Measurements from ENCODE around the gene ETNK2. TPM values are rescaled to one million over a fixed set of nuclear protein-coding genes. Genes with fewer than 3 reads are reported as not detected.

ETNK2 gene
- total RNA-seq, 2 donors from 2014 or later = 25.3 to 84.5 TPM

GRCh38 chr1:204131978-204132377, 19.9 kb downstream of the ETNK2 start:
- Histone ChIP-seq H3K27ac (peak overlapping the region; percentile 17 to 40), H3K4me3 (no peak overlapping the region), H3K4me1 (replicated peaks) (peaks cover 30% of the 10 kb centered on the region), H3K27me3 (replicated peaks; ENCODE audit: insufficient read depth) (no peaks in the 10 kb centered on the region), H3K36me3 (no peaks in the 10 kb centered on the region), H3K9me3 (no peaks in the 10 kb centered on the region)
- intact Hi-C loops (cut with DNase I) = no loop called here
- no peak for DNase-seq (ENCODE audit: low spot score)
- TF ChIP-seq POLR2AphosphoS5 (IDR thresholded peaks at IDR 0.05) = peak; percentile 45
- no peak for TF ChIP-seq POLR2A (IDR thresholded peaks at IDR 0.05)
- TF ChIP-seq, protein P1, sequence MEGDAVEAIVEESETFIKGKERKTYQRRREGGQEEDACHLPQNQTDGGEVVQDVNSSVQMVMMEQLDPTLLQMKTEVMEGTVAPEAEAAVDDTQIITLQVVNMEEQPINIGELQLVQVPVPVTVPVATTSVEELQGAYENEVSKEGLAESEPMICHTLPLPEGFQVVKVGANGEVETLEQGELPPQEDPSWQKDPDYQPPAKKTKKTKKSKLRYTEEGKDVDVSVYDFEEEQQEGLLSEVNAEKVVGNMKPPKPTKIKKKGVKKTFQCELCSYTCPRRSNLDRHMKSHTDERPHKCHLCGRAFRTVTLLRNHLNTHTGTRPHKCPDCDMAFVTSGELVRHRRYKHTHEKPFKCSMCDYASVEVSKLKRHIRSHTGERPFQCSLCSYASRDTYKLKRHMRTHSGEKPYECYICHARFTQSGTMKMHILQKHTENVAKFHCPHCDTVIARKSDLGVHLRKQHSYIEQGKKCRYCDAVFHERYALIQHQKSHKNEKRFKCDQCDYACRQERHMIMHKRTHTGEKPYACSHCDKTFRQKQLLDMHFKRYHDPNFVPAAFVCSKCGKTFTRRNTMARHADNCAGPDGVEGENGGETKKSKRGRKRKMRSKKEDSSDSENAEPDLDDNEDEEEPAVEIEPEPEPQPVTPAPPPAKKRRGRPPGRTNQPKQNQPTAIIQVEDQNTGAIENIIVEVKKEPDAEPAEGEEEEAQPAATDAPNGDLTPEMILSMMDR (IDR thresholded peaks at IDR 0.05) = no peak
- WGBS = 55% methylated on average over 4 of the region's 4 CpGs

DNA sequence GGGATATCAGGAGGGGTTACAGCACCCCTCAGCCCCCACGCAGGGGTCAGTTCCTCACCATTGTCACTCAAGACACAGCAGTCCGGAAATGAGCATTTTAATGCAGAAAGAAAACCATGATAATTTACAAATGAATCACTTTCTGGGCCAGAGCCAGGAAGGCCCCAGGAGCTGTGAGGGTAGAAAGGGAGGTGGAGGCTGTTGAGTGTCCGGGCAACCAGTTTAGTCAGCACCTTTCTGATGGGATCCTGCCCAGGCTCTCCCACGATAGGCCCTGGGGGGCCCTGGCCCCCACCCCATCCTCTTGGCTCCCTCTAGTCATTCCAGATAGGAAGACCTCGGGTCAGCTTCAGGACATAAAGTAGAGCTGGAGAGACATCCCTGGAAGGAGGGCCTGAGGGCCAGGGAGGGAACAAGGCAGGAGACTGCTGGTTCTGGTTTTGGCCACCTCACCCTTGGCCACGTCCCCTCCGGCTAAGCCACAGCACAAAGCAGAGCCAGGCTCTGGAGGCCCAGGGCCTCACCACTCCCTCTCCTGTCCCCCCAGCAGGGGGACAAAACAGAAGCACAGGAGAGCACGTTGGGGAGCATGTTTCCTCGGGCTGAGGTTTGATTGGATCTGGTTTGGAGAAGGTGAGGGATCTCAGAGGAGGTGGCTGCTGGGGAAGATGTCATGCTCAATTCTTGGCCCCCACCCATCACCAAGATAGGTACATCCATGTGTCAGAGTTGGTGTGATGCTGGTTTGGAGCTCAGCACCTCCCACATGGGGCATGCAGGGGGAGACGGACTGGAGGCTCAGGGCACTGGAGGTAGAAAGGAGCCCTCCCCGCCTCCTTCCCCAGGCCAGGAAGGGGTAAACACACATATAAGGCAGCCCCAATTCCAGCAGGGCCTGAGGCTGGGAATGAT, 20.6 kb downstream of the ETNK2 start:
- Histone ChIP-seq H3K4me1 (replicated peaks) (peaks cover 33% of the 10 kb centered on the region), H3K27ac (peak overlapping the region; percentile 17 to 40), H3K9me3 (no peaks in the 10 kb centered on the region), H3K4me3 (no peak overlapping the region), H3K36me3 (no peaks in the 10 kb centered on the region), H3K27me3 (replicated peaks; ENCODE audit: insufficient read depth) (no peaks in the 10 kb centered on the region)
- no peak for DNase-seq (ENCODE audit: low spot score)
- TF ChIP-seq POLR2AphosphoS5 (IDR thresholded peaks at IDR 0.05) (no peak), POLR2A (IDR thresholded peaks at IDR 0.05) (no peak)
- TF ChIP-seq, protein P1 (IDR thresholded peaks at IDR 0.05) = no peak
- intact Hi-C loops (cut with DNase I) = no loop called here
- 43% methylated on average over 11 of the region's 11 CpGs for WGBS

DNA sequence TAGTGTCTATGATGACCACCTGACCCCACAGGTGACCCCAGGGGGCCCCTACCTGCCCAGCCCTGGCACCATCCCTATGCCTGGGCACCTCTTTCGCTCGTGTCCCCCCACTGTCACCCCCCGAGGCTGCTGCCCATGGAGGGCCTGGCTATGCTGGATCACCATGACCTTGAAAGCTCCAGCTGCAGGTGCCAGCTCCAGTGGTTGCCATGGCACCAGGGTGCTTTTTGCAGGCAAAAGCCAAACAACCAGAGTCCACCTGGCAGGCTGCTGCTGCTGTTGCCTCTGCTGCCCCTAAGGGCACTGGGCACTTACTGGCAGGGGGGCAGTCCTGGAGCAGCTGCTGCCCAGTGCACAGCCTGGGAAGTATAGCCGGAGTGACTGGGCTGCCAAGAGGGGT, 21.7 kb downstream of the ETNK2 start:
- no peaks in the 10 kb centered on the region for H3K9me3 ChIP-seq
- intact Hi-C loops (cut with DNase I) = no loop called here
- no peaks in the 10 kb centered on the region for H3K27me3 ChIP-seq (replicated peaks; ENCODE audit: insufficient read depth)
- H3K27ac ChIP-seq = peak overlapping the region; percentile 86 to 93
- H3K4me1 ChIP-seq (replicated peaks) = peaks cover 38% of the 10 kb centered on the region
- WGBS = 53% methylated on average over 4 of the region's 4 CpGs
- no peak overlapping the region for H3K4me3 ChIP-seq
- no peak for TF ChIP-seq POLR2A (IDR thresholded peaks at IDR 0.05)
- TF ChIP-seq, protein P1 (IDR thresholded peaks at IDR 0.05) = no peak
- no peak for TF ChIP-seq POLR2AphosphoS5 (IDR thresholded peaks at IDR 0.05)
- DNase-seq (ENCODE audit: low spot score) = no peak
- H3K36me3 ChIP-seq = no peaks in the 10 kb centered on the region

DNA sequence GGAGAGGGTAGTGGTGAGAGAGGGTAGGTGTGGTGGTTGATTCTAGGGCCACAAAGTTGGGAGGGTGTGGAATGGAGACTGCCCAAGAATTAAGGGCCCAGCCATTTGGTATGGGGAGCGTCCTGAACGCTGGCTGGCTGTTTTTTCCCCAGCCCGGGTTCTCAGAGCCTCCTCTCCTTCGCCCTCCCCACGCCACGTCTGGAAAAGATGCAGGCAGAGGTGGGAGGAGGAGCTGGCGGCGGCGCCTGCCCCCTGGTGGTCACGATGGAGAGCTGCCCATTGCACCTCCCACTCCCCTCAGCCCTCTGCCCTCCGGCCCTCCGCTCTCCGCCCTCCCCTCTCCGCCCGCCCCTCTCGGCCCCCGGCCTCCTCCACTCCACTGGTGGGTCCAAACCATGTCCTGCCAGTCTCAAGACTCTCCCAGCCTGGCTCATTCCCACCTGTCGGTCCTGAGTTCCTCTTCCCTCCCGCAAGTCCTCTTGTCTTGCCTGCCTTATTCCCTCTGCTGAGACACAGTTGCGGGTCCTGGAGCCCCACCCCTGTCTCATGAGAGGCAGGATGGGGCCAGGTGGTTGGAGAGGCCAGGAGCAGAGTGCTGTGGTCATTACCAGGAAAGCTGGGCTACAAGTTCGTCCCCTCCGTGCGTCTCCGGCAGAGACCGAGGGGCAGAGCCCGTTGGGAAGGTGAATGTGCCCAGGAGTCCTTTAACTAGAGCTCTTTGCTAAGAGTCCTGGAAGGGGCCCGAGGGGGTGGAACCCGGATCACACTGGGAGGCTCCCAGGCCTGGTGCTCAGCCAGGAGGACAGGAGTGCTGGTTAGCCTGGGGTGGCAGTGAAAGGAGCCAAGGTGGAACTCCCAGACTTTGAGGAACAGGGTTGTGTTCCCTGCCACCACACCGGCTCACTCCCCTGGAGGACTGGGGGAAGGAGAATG, 22.6 kb downstream of the ETNK2 start:
- peak overlapping the region; percentile 21 to 33 for H3K4me3 ChIP-seq
- no peaks in the 10 kb centered on the region for H3K9me3 ChIP-seq
- intact Hi-C loops (cut with DNase I) = loop anchor here (1.0 kb wide), 1 partner anchor 258 kb away; no protein-coding TSS in a partner anchor
- DNase-seq (ENCODE audit: low spot score) = peak; percentile 93
- peaks cover 0 to 5% of the 10 kb centered on the region in 2 donors for H3K36me3 ChIP-seq
- H3K27ac ChIP-seq = peak overlapping the region; percentile 86 to 93
- TF ChIP-seq, protein P1 (IDR thresholded peaks at IDR 0.05) = peak; percentile 91 to 98 (median 94)
- TF ChIP-seq POLR2A (IDR thresholded peaks at IDR 0.05) = peak; percentile 32
- TF ChIP-seq POLR2AphosphoS5 (IDR thresholded peaks at IDR 0.05) = peak; percentile 62
- H3K27me3 ChIP-seq (replicated peaks; ENCODE audit: insufficient read depth) = no peaks in the 10 kb centered on the region
- 11% methylated on average over 29 of the region's 29 CpGs for WGBS
- peaks cover 38% of the 10 kb centered on the region for H3K4me1 ChIP-seq (replicated peaks)
